ENCODE measurements around the gene PLA2G4C. TPM values are rescaled to one million over a fixed set of nuclear protein-coding genes. Genes with fewer than 3 reads are reported as not detected.

The PLA2G4C gene
- total and polyA plus RNA-seq, 5 donors from 2014 or later, result 0.59 to 3.5 (median 1.7) TPM

DNA sequence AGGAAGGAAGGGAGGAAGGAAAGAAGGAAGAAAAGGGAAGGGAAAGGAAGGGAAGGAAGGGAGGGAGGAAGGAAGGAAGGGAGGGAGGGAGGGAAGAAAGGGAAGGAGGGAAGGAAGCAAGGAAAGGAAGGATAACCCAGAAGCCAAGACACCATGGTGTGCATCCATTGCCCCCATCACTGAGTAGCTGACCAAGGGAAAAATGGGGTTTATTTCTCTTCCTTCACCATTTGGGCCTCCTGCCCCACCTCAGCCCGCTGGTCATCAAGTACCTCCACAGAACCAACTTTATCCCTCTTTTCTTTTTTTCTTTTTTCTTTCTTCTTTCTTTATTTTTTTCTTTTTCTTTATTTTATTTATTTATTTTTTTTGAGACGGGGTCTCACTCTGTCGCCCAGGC lies 87.1 kb downstream of the PLA2G4C start:
- no peaks in the 10 kb centered on the region for H3K36me3 ChIP-seq (ENCODE audit: control insufficient read depth, insufficient read depth, low read length)
- no peaks in the 10 kb centered on the region for H3K27me3 ChIP-seq (ENCODE audit: control insufficient read depth, insufficient read depth, low read length)
- H3K4me3 ChIP-seq (ENCODE audit: low read depth, low read length), result no peak overlapping the region
- Mint-ChIP-seq H3K27me3 (peaks cover 35% of the 10 kb centered on the region), H3K27ac (no peak overlapping the region), H3K9me3 (peaks cover 0 to 3% (median 0%) of the 10 kb centered on the region in 7 donors), H3K36me3 (no peaks in the 10 kb centered on the region), H3K4me1 (no peaks in the 10 kb centered on the region), H3K4me3 (no peak overlapping the region)
- DNase-seq (no peak), ATAC-seq (ENCODE audit: low read depth in 2 of 2) (no peak)
- no peaks in the 10 kb centered on the region for H3K9me3 ChIP-seq (ENCODE audit: control insufficient read depth in 2 of 2, low read length in 2 of 2)
- H3K4me1 ChIP-seq (ENCODE audit: control insufficient read depth, insufficient read depth, low read length, poor library complexity, severe bottlenecking), result no peaks in the 10 kb centered on the region
- no peak overlapping the region for H3K27ac ChIP-seq (ENCODE audit: insufficient read depth, low read length, poor library complexity, severe bottlenecking)

DNA sequence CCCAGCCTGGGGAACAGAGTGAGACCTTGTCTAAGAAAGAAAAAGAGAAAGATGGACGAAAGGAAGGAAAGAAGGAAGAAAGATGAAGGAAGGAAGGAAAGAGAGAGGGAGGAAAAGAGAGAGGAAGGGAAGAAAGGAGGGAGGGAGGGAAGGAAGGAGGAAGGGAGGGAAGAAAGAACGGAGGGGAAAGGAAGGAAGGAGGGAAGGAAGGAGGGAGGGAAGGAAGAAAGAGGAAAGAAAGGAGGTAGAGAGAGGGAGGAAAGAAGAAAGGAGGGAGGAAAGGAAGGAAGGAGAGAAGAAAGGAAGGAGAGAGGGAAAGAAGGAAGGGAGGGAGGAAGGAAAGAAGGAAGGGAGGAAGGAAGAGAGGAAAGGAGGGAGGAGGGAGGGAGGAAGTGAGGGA lies 87.6 kb downstream of the PLA2G4C start:
- ATAC-seq (ENCODE audit: low read depth in 2 of 2), result no peak
- no peaks in the 10 kb centered on the region for H3K4me1 Mint-ChIP-seq
- Histone ChIP-seq H3K36me3 (ENCODE audit: control insufficient read depth, insufficient read depth, low read length) (no peaks in the 10 kb centered on the region), H3K4me3 (ENCODE audit: low read depth, low read length) (no peak overlapping the region), H3K4me1 (ENCODE audit: control insufficient read depth, insufficient read depth, low read length, poor library complexity, severe bottlenecking) (no peaks in the 10 kb centered on the region), H3K27me3 (ENCODE audit: control insufficient read depth, insufficient read depth, low read length) (no peaks in the 10 kb centered on the region), H3K27ac (ENCODE audit: insufficient read depth, low read length, poor library complexity, severe bottlenecking) (no peak overlapping the region), H3K9me3 (ENCODE audit: control insufficient read depth in 2 of 2, low read length in 2 of 2) (no peaks in the 10 kb centered on the region)
- peaks cover 38% of the 10 kb centered on the region for H3K27me3 Mint-ChIP-seq
- no peak for DNase-seq
- H3K4me3 Mint-ChIP-seq, result no peak overlapping the region
- H3K36me3 Mint-ChIP-seq, result no peaks in the 10 kb centered on the region
- peaks cover 0 to 3% (median 0%) of the 10 kb centered on the region in 7 donors for H3K9me3 Mint-ChIP-seq
- H3K27ac Mint-ChIP-seq, result no peak overlapping the region

DNA sequence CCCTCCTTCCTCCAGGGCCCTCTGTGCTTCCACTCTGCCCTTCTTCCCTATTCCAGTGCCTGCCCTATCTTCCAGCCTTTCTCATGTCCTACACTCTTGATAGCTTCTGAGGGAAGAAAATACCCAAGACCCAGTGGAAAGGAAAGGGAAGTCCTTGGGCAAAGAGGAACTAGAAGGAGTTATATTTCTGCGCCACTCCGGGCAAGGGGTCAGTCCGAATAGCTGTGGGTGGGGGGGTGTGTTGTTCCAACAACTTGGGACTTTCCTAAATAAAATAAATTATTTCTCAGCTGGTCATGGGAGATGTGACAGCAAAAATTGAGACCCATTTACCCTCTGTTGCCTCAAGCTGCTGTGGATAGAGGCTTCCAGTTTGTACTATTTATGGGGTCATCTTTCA lies 89.9 kb downstream of the PLA2G4C start:
- H3K4me3 ChIP-seq (ENCODE audit: low read depth, low read length), result no peak overlapping the region
- no peaks in the 10 kb centered on the region for H3K27me3 ChIP-seq (ENCODE audit: control insufficient read depth, insufficient read depth, low read length)
- ATAC-seq (ENCODE audit: low read depth in 2 of 2) (no peak), DNase-seq (no peak)
- Mint-ChIP-seq H3K4me3 (no peak overlapping the region), H3K36me3 (no peaks in the 10 kb centered on the region), H3K9me3 (peaks cover 0 to 2% (median 0%) of the 10 kb centered on the region in 7 donors), H3K27me3 (peaks cover 45% of the 10 kb centered on the region), H3K4me1 (no peaks in the 10 kb centered on the region), H3K27ac (no peak overlapping the region)
- H3K36me3 ChIP-seq (ENCODE audit: control insufficient read depth, insufficient read depth, low read length), result no peaks in the 10 kb centered on the region
- H3K4me1 ChIP-seq (ENCODE audit: control insufficient read depth, insufficient read depth, low read length, poor library complexity, severe bottlenecking), result no peaks in the 10 kb centered on the region
- H3K27ac ChIP-seq (ENCODE audit: insufficient read depth, low read length, poor library complexity, severe bottlenecking), result no peak overlapping the region
- no peaks in the 10 kb centered on the region for H3K9me3 ChIP-seq (ENCODE audit: control insufficient read depth in 2 of 2, low read length in 2 of 2)

DNA sequence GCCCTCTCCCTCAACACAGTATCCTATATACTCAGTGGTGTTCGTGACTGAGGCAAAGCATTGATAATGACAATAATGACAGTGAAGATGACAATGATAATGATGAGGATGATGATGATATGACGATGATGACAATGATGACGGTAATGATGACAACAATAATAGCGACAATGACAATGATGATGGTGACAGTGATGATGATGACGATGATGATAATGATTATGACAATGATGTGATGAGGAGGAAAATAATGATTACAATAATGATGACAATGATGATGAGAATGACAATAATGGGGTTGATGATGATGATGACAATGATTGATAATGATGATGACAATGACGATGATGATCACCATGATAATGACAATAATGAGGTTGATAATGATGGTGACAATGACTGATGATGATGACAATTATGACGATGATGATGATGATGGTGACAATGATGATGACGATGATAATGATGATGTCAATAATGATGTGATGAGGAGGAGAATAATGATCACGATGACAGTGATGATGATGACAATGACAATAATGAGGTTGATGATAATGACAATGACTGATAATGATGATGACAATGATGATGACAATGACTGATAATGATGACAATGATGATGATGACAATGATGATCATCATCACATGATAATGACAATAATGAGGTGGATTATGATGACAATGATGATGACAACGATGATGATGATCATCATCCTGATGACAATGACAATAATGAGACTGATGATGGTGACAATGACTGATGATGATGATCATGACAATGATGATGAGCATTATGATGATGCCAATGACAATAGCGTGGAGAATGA lies 99.5 kb downstream of the PLA2G4C start:
- no peak for DNase-seq
- no peak overlapping the region for H3K4me3 ChIP-seq (ENCODE audit: low read depth, low read length)
- no peaks in the 10 kb centered on the region for H3K27me3 Mint-ChIP-seq
- H3K36me3 ChIP-seq (ENCODE audit: control insufficient read depth, insufficient read depth, low read length), result no peaks in the 10 kb centered on the region
- no peak overlapping the region for H3K4me3 Mint-ChIP-seq
- no peaks in the 10 kb centered on the region for H3K27me3 ChIP-seq (ENCODE audit: control insufficient read depth, insufficient read depth, low read length)
- H3K4me1 ChIP-seq (ENCODE audit: control insufficient read depth, insufficient read depth, low read length, poor library complexity, severe bottlenecking), result no peaks in the 10 kb centered on the region
- H3K9me3 ChIP-seq (ENCODE audit: control insufficient read depth in 2 of 2, low read length in 2 of 2), result no peaks in the 10 kb centered on the region
- no peak overlapping the region for H3K27ac ChIP-seq (ENCODE audit: insufficient read depth, low read length, poor library complexity, severe bottlenecking)
- no peaks in the 10 kb centered on the region for H3K36me3 Mint-ChIP-seq
- no peak overlapping the region for H3K27ac Mint-ChIP-seq
- no peaks in the 10 kb centered on the region for H3K4me1 Mint-ChIP-seq
- peaks cover 0 to 7% (median 0%) of the 10 kb centered on the region in 7 donors for H3K9me3 Mint-ChIP-seq
- ATAC-seq (ENCODE audit: low read depth in 2 of 2), result no peak

DNA sequence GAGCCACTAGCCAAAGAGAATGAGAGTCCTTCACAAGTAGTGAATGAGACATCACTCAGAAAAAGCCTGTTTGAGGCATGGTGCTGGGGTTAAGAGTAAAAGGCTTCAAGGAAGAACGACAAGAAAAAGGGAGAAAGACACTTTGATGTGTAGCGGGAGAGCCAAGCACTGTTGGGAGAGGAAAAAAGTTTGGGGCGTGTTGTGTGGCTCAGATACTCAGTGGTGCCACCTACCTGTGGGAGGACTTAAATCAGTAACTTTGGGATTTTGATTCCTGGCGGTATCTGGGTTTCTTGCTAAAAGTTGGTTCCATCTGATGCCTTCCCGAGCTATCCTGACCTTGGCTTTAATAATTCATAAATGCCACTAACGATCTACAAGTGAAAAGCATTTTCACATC lies 103.9 kb downstream of the PLA2G4C start:
- no peak for ATAC-seq (ENCODE audit: low read depth in 2 of 2)
- Histone ChIP-seq H3K9me3 (ENCODE audit: control insufficient read depth in 2 of 2, low read length in 2 of 2) (no peaks in the 10 kb centered on the region), H3K27me3 (ENCODE audit: control insufficient read depth, insufficient read depth, low read length) (no peaks in the 10 kb centered on the region), H3K36me3 (ENCODE audit: control insufficient read depth, insufficient read depth, low read length) (no peaks in the 10 kb centered on the region), H3K27ac (ENCODE audit: insufficient read depth, low read length, poor library complexity, severe bottlenecking) (no peak overlapping the region), H3K4me3 (ENCODE audit: low read depth, low read length) (no peak overlapping the region), H3K4me1 (ENCODE audit: control insufficient read depth, insufficient read depth, low read length, poor library complexity, severe bottlenecking) (no peaks in the 10 kb centered on the region)
- H3K4me3 Mint-ChIP-seq, result no peak overlapping the region
- peak in 1 of 3 donors; percentile 11 for DNase-seq
- peaks cover 0 to 8% (median 0%) of the 10 kb centered on the region in 7 donors for H3K9me3 Mint-ChIP-seq
- H3K27ac Mint-ChIP-seq, result no peak overlapping the region
- H3K36me3 Mint-ChIP-seq, result no peaks in the 10 kb centered on the region
- H3K27me3 Mint-ChIP-seq, result peaks cover 19% of the 10 kb centered on the region
- H3K4me1 Mint-ChIP-seq, result no peaks in the 10 kb centered on the region

DNA sequence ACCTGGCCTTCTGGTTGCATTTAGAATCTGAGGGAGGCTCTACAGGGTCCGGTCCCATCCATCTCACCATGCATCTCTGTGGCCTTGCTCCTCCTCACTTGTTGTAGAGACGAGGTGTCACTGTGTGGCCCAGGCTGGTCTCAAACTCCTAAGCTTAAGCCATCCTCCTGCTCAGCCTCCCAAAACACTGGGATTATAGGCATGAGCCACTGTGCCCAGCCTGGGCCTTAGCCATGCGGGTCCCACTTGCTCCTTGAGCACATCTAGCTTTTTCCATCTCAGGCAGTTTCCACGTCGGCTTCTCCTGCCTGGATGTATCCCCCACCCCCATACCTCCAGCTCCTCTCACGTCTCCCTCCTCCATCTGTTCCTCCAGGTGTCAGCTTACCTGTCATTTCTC lies 106.4 kb downstream of the PLA2G4C start:
- Histone ChIP-seq H3K4me1 (ENCODE audit: control insufficient read depth, insufficient read depth, low read length, poor library complexity, severe bottlenecking) (no peaks in the 10 kb centered on the region), H3K4me3 (ENCODE audit: low read depth, low read length) (no peak overlapping the region), H3K9me3 (ENCODE audit: control insufficient read depth in 2 of 2, low read length in 2 of 2) (no peaks in the 10 kb centered on the region), H3K27me3 (ENCODE audit: control insufficient read depth, insufficient read depth, low read length) (no peaks in the 10 kb centered on the region), H3K27ac (ENCODE audit: insufficient read depth, low read length, poor library complexity, severe bottlenecking) (no peak overlapping the region), H3K36me3 (ENCODE audit: control insufficient read depth, insufficient read depth, low read length) (no peaks in the 10 kb centered on the region)
- no peaks in the 10 kb centered on the region for H3K4me1 Mint-ChIP-seq
- peaks cover 0 to 8% (median 0%) of the 10 kb centered on the region in 7 donors for H3K9me3 Mint-ChIP-seq
- H3K4me3 Mint-ChIP-seq, result no peak overlapping the region
- no peaks in the 10 kb centered on the region for H3K36me3 Mint-ChIP-seq
- H3K27ac Mint-ChIP-seq, result no peak overlapping the region
- DNase-seq (no peak), ATAC-seq (ENCODE audit: low read depth in 2 of 2) (no peak)
- H3K27me3 Mint-ChIP-seq, result peaks cover 19% of the 10 kb centered on the region

DNA sequence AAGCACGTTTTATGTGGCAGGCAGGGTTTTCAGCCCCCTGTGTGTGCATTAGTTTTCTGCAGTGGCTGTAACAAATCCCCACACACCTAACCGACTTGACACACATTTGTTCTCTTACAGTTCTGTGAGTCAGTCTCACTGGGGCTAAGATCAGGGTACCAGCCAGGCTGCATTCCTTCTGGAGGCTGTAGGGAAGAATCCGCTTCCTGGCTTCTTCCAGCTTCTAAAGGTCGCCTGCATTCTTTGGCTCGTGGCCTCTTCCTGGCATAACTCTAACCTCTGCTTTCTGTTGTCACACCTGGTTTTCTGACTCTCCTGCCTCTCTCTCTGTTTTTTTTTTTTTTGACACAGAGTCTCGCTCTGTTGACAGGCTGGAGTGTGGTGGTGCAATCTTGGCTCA lies 109.8 kb downstream of the PLA2G4C start:
- Histone ChIP-seq H3K27me3 (ENCODE audit: control insufficient read depth, insufficient read depth, low read length) (no peaks in the 10 kb centered on the region), H3K9me3 (ENCODE audit: control insufficient read depth in 2 of 2, low read length in 2 of 2) (no peaks in the 10 kb centered on the region)

DNA sequence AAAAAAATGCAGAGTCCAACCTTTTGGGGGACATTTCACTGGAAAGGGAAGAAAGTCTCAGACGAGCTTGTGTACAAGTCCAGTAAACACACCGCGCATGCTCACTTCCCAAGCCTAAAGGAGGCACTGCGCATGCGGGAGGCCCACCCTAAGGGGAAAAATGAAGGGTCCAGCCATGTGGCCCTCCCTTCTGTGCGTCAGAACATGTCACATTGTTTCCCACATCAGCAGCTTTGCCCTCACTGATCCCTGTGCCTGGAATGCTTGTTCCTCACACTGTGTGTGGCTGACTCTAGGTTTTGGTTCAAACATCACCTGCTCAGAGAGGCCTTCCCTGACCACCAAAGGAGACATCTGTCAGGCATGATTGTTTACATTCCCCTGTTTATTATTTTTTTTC lies 111.8 kb downstream of the PLA2G4C start:
- Histone ChIP-seq H3K36me3 (ENCODE audit: control insufficient read depth, insufficient read depth, low read length) (no peaks in the 10 kb centered on the region), H3K4me1 (ENCODE audit: control insufficient read depth, insufficient read depth, low read length, poor library complexity, severe bottlenecking) (no peaks in the 10 kb centered on the region), H3K4me3 (ENCODE audit: low read depth, low read length) (no peak overlapping the region), H3K9me3 (ENCODE audit: control insufficient read depth in 2 of 2, low read length in 2 of 2) (no peaks in the 10 kb centered on the region), H3K27me3 (ENCODE audit: control insufficient read depth, insufficient read depth, low read length) (no peaks in the 10 kb centered on the region), H3K27ac (ENCODE audit: insufficient read depth, low read length, poor library complexity, severe bottlenecking) (no peak overlapping the region)
- Mint-ChIP-seq H3K4me3 (no peak overlapping the region), H3K27ac (no peak overlapping the region), H3K4me1 (no peaks in the 10 kb centered on the region), H3K9me3 (peaks cover 0 to 3% (median 0%) of the 10 kb centered on the region in 7 donors), H3K27me3 (peaks cover 11% of the 10 kb centered on the region), H3K36me3 (no peaks in the 10 kb centered on the region)
- DNase-seq (no peak), ATAC-seq (ENCODE audit: low read depth in 2 of 2) (no peak)

More for the DNA sequence above, 109.8 kb downstream of the PLA2G4C start:
- ATAC-seq (ENCODE audit: low read depth in 2 of 2) (no peak), DNase-seq (no peak)
- no peaks in the 10 kb centered on the region for H3K36me3 ChIP-seq (ENCODE audit: control insufficient read depth, insufficient read depth, low read length)
- no peak overlapping the region for H3K27ac ChIP-seq (ENCODE audit: insufficient read depth, low read length, poor library complexity, severe bottlenecking)
- no peaks in the 10 kb centered on the region for H3K4me1 ChIP-seq (ENCODE audit: control insufficient read depth, insufficient read depth, low read length, poor library complexity, severe bottlenecking)
- Mint-ChIP-seq H3K27me3 (peaks cover 19% of the 10 kb centered on the region), H3K4me3 (no peak overlapping the region), H3K36me3 (no peaks in the 10 kb centered on the region), H3K27ac (no peak overlapping the region), H3K9me3 (peaks cover 0 to 3% (median 0%) of the 10 kb centered on the region in 7 donors), H3K4me1 (no peaks in the 10 kb centered on the region)
- no peak overlapping the region for H3K4me3 ChIP-seq (ENCODE audit: low read depth, low read length)
